DOHH2 (cell line): ENCODE measurements around the gene TRRAP.

ENCODE experiments used
- CTCF ChIP-seq: fragments of 200-600 bp; sonication (generic); IDR thresholded peaks from one replicate; pipeline ENCODE4 v1.5.1; 2014; ENCODE audit warnings: antibody characterized with exemption, mild to moderate bottlenecking, low read depth, low read length; ENCODE audit not compliant: poor library complexity, severe bottlenecking
- EZH2phosphoT487 ChIP-seq: fragments of 200-600 bp; sonication (generic); IDR thresholded peaks from 2 replicates; pipeline ENCODE4 v1.6.1; 2017; ENCODE audit warnings: borderline replicate concordance, mild to moderate bottlenecking, antibody characterized with exemption, low read length, moderate library complexity, mixed read lengths

- TF ChIP-seq CTCF (no peak), EZH2phosphoT487 (no peak)
Observed at GRCh38 chr7:99011341-99011705, 133.0 kb downstream of the TRRAP start.
